SU-DHL-6 (cell line): ENCODE measurements around the gene MTCH1.

ENCODE experiments used
- CTCF ChIP-seq: fragments of 200-600 bp; sonication (generic); IDR thresholded peaks from one replicate; pipeline ENCODE4 v1.5.1; 2017; ENCODE audit warnings: antibody characterized with exemption, mild to moderate bottlenecking, low read length, moderate library complexity; ENCODE audit not compliant: insufficient read depth, poor library complexity, severe bottlenecking
- EZH2phosphoT487 ChIP-seq: fragments of 200-600 bp; sonication (generic), shearing (Covaris generic); conservative IDR thresholded peaks from 2 replicates; pipeline ENCODE4 v1.6.1; 2018; ENCODE audit warnings: mild to moderate bottlenecking, antibody characterized with exemption, low read length, moderate library complexity, mixed read lengths

DNA sequence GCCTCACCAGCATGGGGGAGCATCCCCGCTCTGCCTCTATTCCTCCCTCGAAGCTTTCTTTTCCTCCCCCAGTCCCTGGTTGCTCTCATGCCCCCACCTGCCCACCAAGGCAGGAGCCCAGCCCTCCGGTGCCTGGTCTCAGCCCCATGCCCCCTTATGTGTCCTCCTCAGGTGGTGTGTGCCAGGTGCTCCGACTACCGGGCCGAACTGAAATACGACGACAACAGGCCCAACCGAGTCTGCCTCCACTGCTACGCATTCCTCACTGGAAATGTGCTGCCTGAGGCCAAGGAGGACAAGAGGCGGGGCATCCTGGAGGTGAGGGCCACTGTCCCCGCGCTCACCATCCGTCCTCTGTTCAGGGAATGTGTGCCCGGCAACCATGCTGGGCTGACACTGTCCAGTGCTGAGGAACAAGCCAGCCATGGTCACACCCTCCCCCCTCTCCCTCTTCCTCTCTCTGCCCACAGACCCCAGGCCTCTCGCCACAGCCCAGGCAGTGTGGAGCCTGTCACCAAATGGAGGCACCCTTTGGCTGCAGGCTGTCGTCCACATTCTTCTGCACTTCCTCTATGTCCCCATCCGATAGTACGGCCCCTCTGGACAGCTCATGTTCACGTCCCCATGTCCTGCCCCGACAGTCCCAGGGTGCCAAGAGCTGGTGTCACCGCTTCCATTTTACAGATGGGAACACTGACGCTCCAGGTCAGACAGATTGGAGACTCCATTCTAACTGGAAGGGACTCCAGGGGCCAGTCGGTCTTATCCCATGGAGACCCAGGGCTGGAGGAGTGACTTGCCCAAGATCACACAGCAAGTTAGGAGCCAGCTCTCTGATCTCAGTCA, 39.8 kb upstream of the MTCH1 start:
- no peak for TF ChIP-seq CTCF
- no peak for TF ChIP-seq EZH2phosphoT487
